Progenitor cell of endocrine pancreas (in vitro differentiated cells): ENCODE data around the gene MEI1. TPM values are rescaled to one million over a fixed set of nuclear protein-coding genes. Genes with fewer than 3 reads are reported as not detected.
"Not testable (repeated sequence)": the region's sequence is repeated elsewhere in the genome, so short reads cannot be mapped to it uniquely, and the experiment has no call there.

ENCODE experiments used
- DNase-seq: peaks from one replicate; pipeline ENCODE4 v3.0.0; 2021; ENCODE audit warnings: low spot score; ENCODE audit not compliant: unreplicated experiment
- H3K27ac Mint-ChIP-seq: 2 replicates; pipeline ENCODE4 v1.8.0; 2021; ENCODE audit warnings: mild to moderate bottlenecking, moderate library complexity, mixed read lengths
- H3K27me3 Mint-ChIP-seq: 2 replicates; pipeline ENCODE4 v1.8.0; 2021; ENCODE audit warnings: mixed read lengths
- H3K36me3 Mint-ChIP-seq: 2 replicates; pipeline ENCODE4 v1.8.0; 2022; ENCODE audit warnings: mixed read lengths; ENCODE audit not compliant: insufficient read depth
- H3K4me1 Mint-ChIP-seq: 2 replicates; pipeline ENCODE4 v1.8.0; 2021; ENCODE audit warnings: low read depth, mixed read lengths
- H3K4me3 Mint-ChIP-seq: 2 replicates; pipeline ENCODE4 v1.8.0; 2021; ENCODE audit warnings: low read depth, mild to moderate bottlenecking, moderate library complexity, mixed read lengths
- H3K9me3 Mint-ChIP-seq: 2 replicates; pipeline ENCODE4 v1.8.0; 2021; ENCODE audit warnings: low read depth, mixed read lengths
- total RNA-seq: library from RNA; stranded (reverse); gene quantifications from 2 replicates; pipeline ENCODE4 v1.2.1, GENCODE V29; 2021
- TF ChIP-seq, protein P1 (sequence below): fragments of 200-600 bp; sonication (generic); IDR thresholded peaks from one replicate; pipeline ENCODE4 v1.5.0; 2021; ENCODE audit warnings: antibody characterized with exemption, mild to moderate bottlenecking; ENCODE audit not compliant: unreplicated experiment

The MEI1 gene
- total RNA-seq, 1 donor from 2014 or later = 1.0 TPM

DNA sequence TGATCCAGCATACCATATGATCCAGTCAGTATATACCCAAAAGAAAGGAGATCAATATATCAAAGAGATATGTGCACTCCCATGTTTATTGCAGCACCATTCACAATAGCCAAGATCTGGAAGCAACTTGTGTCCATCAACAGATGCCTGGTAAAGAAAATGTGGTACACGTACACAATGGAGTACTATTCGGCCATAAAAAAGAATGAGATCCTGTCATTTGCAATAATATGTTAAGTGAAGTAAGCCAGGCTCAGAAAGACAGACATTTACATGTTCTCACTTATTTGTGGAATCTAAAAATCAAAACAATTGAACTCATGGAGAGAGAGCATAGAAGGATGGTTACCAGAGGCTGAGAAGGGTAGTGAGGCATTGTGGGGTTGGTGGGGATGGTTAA is 37.6 kb upstream of the MEI1 start:
- H3K36me3 Mint-ChIP-seq = peaks cover 24% of the 10 kb centered on the region
- H3K27me3 Mint-ChIP-seq = no peaks in the 10 kb centered on the region
- TF ChIP-seq, protein P1, sequence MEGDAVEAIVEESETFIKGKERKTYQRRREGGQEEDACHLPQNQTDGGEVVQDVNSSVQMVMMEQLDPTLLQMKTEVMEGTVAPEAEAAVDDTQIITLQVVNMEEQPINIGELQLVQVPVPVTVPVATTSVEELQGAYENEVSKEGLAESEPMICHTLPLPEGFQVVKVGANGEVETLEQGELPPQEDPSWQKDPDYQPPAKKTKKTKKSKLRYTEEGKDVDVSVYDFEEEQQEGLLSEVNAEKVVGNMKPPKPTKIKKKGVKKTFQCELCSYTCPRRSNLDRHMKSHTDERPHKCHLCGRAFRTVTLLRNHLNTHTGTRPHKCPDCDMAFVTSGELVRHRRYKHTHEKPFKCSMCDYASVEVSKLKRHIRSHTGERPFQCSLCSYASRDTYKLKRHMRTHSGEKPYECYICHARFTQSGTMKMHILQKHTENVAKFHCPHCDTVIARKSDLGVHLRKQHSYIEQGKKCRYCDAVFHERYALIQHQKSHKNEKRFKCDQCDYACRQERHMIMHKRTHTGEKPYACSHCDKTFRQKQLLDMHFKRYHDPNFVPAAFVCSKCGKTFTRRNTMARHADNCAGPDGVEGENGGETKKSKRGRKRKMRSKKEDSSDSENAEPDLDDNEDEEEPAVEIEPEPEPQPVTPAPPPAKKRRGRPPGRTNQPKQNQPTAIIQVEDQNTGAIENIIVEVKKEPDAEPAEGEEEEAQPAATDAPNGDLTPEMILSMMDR = no peak
- peak overlapping the region; percentile 76 for H3K27ac Mint-ChIP-seq
- no peak for DNase-seq
- peaks cover 2% of the 10 kb centered on the region for H3K4me1 Mint-ChIP-seq
- H3K4me3 Mint-ChIP-seq = no peak overlapping the region
- H3K9me3 Mint-ChIP-seq = no peaks in the 10 kb centered on the region

DNA sequence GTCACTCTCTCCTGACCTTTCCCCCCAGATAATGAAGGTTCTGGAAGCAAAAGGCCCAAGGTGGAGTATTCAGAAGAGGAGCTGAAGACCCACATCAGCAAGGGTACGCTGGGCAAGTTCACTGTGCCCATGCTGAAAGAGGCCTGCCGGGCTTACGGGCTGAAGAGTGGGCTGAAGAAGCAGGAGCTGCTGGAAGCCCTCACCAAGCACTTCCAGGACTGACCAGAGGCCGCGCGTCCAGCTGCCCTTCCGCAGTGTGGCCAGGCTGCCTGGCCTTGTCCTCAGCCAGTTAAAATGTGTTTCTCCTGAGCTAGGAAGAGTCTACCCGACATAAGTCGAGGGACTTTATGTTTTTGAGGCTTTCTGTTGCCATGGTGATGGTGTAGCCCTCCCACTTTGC is 35.7 kb upstream of the MEI1 start:
- H3K9me3 Mint-ChIP-seq, DNase-seq, H3K27ac Mint-ChIP-seq, H3K27me3 Mint-ChIP-seq, H3K4me3 Mint-ChIP-seq, H3K4me1 Mint-ChIP-seq: not testable (repeated sequence)
- peaks cover 24% of the 10 kb centered on the region for H3K36me3 Mint-ChIP-seq

DNA sequence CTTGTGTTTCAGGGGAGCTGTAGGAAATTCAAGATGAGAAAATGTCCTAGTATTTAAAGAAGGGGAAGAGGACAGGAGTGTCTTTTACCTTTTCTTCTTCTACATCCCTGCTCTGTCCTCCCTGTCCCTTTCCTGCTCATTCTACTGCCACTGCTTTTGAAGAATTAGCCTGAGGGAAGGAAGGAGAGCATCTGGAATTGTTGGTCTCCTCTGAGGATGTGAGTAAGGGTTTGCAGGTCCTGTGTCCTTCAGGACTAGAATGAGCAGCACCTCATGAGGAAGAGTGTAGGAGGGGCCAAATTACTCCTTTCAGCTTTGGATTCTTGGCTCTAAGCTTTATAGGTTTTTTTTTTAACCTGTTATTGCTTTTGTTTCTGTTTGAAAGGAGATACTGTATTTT is 34.8 kb upstream of the MEI1 start:
- Mint-ChIP-seq H3K27ac (peak overlapping the region; percentile 56), H3K4me3 (no peak overlapping the region), H3K9me3 (no peaks in the 10 kb centered on the region), H3K27me3 (no peaks in the 10 kb centered on the region), H3K4me1 (peaks cover 6% of the 10 kb centered on the region), H3K36me3 (peaks cover 21% of the 10 kb centered on the region)
- no peak for DNase-seq
- TF ChIP-seq, protein P1 = no peak

DNA sequence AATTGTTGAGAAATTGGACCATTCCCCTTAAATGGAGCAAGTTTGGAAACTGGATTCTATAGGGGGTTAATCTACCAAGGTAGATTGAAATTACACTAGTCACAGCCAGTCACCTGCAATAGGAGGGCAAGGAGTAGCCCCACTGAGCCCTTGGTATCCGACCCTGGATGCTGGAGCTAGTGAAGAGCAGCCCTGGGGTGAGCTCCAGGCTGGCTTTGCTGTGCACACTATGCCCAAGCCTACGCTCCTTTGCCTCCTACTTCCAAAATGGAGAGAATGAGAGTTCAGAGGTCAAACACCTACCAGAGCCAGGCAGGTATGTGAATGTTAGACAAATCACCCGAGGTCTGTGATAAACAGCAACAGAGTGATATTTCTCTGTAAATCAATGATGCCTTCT is 34.4 kb upstream of the MEI1 start:
- no peak overlapping the region for H3K4me3 Mint-ChIP-seq
- H3K36me3 Mint-ChIP-seq = peaks cover 19% of the 10 kb centered on the region
- H3K9me3 Mint-ChIP-seq = no peaks in the 10 kb centered on the region
- H3K27me3 Mint-ChIP-seq = no peaks in the 10 kb centered on the region
- DNase-seq = no peak
- TF ChIP-seq, protein P1 = no peak
- peaks cover 6% of the 10 kb centered on the region for H3K4me1 Mint-ChIP-seq
- peak overlapping the region; percentile 56 for H3K27ac Mint-ChIP-seq

DNA sequence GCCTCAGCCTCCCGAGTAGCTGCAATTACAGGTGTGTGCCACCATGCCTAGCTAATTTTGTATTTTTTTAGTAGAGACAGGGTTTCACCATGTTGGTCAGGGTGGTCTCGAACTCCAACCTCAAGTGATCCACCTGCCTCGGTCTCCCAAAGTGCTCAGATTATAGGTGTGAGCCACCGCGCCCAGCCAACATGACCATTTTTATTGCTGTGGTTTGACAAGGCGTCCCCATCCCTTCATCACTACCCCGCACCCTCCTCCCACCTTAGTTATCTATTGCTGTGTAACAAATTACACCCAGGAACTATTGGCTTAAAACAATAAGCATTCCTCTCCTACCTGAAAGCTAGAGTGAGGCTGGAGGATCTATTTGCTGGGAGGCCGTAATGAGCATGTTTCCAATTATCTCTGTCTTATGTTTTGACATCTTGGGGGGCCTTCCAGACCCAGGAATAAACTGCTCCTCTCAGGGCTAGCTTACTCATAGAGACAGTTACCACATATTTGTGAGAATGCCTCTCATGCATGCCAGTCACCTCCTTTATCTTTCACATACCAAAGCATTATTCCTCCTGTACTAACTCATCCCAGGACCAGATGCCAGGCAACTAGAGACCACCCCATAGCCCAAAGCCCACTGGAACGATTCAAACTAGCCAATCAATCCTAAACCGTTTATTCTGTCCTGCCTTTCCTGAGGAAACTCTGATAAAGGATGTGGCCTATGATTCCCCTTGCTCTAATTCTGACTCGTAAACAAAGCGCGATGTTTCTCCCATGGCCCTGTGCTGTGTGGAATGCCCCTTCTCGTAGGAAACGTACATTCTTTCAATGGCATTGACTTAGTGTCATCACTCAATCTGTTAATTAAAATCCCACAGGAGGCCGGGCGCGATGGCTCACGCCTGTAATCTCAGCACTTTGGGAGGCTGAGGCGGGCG is 30.1 kb upstream of the MEI1 start:
- Mint-ChIP-seq H3K4me1 (peaks cover 6% of the 10 kb centered on the region), H3K36me3 (peaks cover 2% of the 10 kb centered on the region), H3K9me3 (no peaks in the 10 kb centered on the region), H3K4me3 (no peak overlapping the region), H3K27me3 (no peaks in the 10 kb centered on the region), H3K27ac (no peak overlapping the region)
- DNase-seq = no peak
- TF ChIP-seq, protein P1 = no peak

DNA sequence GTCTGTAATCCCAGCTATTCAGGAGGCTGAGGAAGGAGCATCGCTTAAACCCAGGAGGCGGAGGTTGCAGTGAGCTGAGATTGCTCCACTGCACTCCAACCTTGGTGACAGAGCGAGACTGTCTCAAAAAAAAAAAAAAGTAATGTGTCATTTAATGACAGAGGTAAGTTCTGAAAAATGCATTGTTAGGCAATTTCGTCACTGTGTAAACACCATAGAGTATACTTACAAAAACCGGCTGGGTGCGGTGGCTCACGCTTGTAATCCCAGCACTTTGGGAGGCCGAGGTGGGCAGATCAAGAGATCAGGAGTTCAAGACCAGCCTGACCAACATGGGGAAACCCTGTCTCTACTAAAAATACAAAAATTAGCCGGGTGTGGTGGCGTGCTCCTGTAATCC is 27.2 kb upstream of the MEI1 start:
- H3K36me3 Mint-ChIP-seq, H3K27ac Mint-ChIP-seq, H3K9me3 Mint-ChIP-seq, H3K27me3 Mint-ChIP-seq, H3K4me1 Mint-ChIP-seq, DNase-seq, H3K4me3 Mint-ChIP-seq: not testable (repeated sequence)
